Trophoblast cell (in vitro differentiated cells and primary cell): Measurements from ENCODE around the gene ASB8.
A peak's percentile ranks its signal among the peaks of the same experiment; 100 is the strongest.

Source experiments
- DNase-seq, 2 donors: peaks; one replicate each; pipeline ENCODE4 v3.0.0-alpha.2; 2016
- H2AFZ ChIP-seq: 2 replicates; pipeline ENCODE4 v1.6.1; 2013; ENCODE audit warnings: low read length, moderate library complexity, mild to moderate bottlenecking; ENCODE audit not compliant: insufficient read depth, poor library complexity
- H2AK5ac ChIP-seq: 2 replicates; pipeline ENCODE4 v1.6.1; 2013; ENCODE audit warnings: mild to moderate bottlenecking, low read length
- H2BK120ac ChIP-seq: 2 replicates; pipeline ENCODE4 v1.6.1; 2013; ENCODE audit warnings: low read length, mild to moderate bottlenecking, moderate library complexity; ENCODE audit not compliant: insufficient read depth, poor library complexity
- H2BK12ac ChIP-seq: 2 replicates; pipeline ENCODE4 v1.6.1; 2013; ENCODE audit warnings: mild to moderate bottlenecking, low read length, moderate library complexity
- H2BK5ac ChIP-seq: 2 replicates; pipeline ENCODE4 v1.6.1; 2013; ENCODE audit warnings: low read length, low read depth, moderate library complexity, mild to moderate bottlenecking; ENCODE audit not compliant: poor library complexity
- H3K14ac ChIP-seq: 2 replicates; pipeline ENCODE4 v1.6.1; 2013; ENCODE audit warnings: mild to moderate bottlenecking, low read length
- H3K18ac ChIP-seq: 2 replicates; pipeline ENCODE4 v1.6.1; 2013; ENCODE audit warnings: mild to moderate bottlenecking, low read length
- H3K23ac ChIP-seq: 2 replicates; pipeline ENCODE4 v1.6.1; 2013; ENCODE audit warnings: low read length
- H3K27ac ChIP-seq: 2 replicates; pipeline ENCODE4 v1.5.1; 2013; ENCODE audit warnings: low read depth, mild to moderate bottlenecking, inconsistent platforms, low read length, moderate library complexity
- H3K27me3 ChIP-seq: 2 replicates; pipeline ENCODE4 v1.6.1; 2013; ENCODE audit warnings: inconsistent platforms, mild to moderate bottlenecking, low read length, moderate library complexity; ENCODE audit not compliant: insufficient read depth
- H3K36me3 ChIP-seq, 2 experiments: 1 replicate in 1 of 2; 2 replicates in 1 of 2; pipeline ENCODE4 v1.6.1; 2013; ENCODE audit warnings: low read length in 2 of 2, mild to moderate bottlenecking in 2 of 2, moderate library complexity in 1 of 2; ENCODE audit not compliant: insufficient read depth in 2 of 2, control insufficient read depth in 1 of 2
- H3K4ac ChIP-seq: 2 replicates; pipeline ENCODE4 v1.6.1; 2013; ENCODE audit warnings: low read depth, mild to moderate bottlenecking, low read length, moderate library complexity
- H3K4me1 ChIP-seq, 2 experiments: 1 replicate in 1 of 2; 2 replicates in 1 of 2; pipeline ENCODE4 v1.6.1; 2013; ENCODE audit warnings: low read length in 2 of 2, mild to moderate bottlenecking in 2 of 2, moderate library complexity in 1 of 2; ENCODE audit not compliant: insufficient read depth in 2 of 2, control insufficient read depth in 1 of 2
- H3K4me2 ChIP-seq: 2 replicates; pipeline ENCODE4 v1.6.1; 2013; ENCODE audit warnings: inconsistent platforms, mild to moderate bottlenecking, low read length, moderate library complexity
- H3K4me3 ChIP-seq: 2 replicates; pipeline ENCODE4 v1.5.1; 2013; ENCODE audit warnings: mild to moderate bottlenecking, low read depth, low read length, inconsistent platforms
- H3K79me1 ChIP-seq: one replicate; pipeline ENCODE4 v1.6.1; 2013; ENCODE audit warnings: low read length
- H3K79me2 ChIP-seq: 2 replicates; pipeline ENCODE4 v1.6.1; 2013; ENCODE audit warnings: low read length, mild to moderate bottlenecking; ENCODE audit not compliant: control insufficient read depth, insufficient read depth, poor library complexity
- H3K9ac ChIP-seq: 2 replicates; pipeline ENCODE4 v1.6.1; 2013; ENCODE audit warnings: mild to moderate bottlenecking, low read length
- H3K9me3 ChIP-seq: 2 replicates; pipeline ENCODE4 v1.6.1; 2013; ENCODE audit warnings: low read depth, mild to moderate bottlenecking, control low read depth, inconsistent platforms, low read length; ENCODE audit not compliant: insufficient read depth
- H4K12ac ChIP-seq: 2 replicates; pipeline ENCODE4 v1.6.1; 2013; ENCODE audit warnings: low read depth, mild to moderate bottlenecking, low read length, moderate library complexity
- H4K8ac ChIP-seq: 2 replicates; pipeline ENCODE4 v1.6.1; 2013; ENCODE audit warnings: low read depth, mild to moderate bottlenecking, low read length, moderate library complexity
- H4K91ac ChIP-seq: one replicate; pipeline ENCODE4 v1.6.1; 2013; ENCODE audit warnings: low read depth, mild to moderate bottlenecking, low read length, moderate library complexity
- WGBS: extraction: QIAGEN DNeasy Blood & Tissue Kit; methylation state at CpG from one replicate; pipeline ENCODE4 v1.1.7; 2013; ENCODE audit warnings: missing lambda C conversion rate; ENCODE audit not compliant: insufficient read length, insufficient coverage; ENCODE audit errors: extremely low coverage; 5-methylcytosine and 5-hydroxymethylcytosine counted together

The ASB8 gene

GRCh38 chr12:48197971-48198671, 40.8 kb upstream of the ASB8 start:
- WGBS: no CpG with 5 or more reads among the region's 39 CpGs
- Histone ChIP-seq H4K8ac (peak overlapping the region; percentile 70), H2BK120ac (peak overlapping the region; percentile 57)

GRCh38 chr12:48197549-48197970, 40.2 kb upstream of the ASB8 start:
- peak overlapping the region; percentile 76 for H3K4me3 ChIP-seq
- no peak overlapping the region for H3K23ac ChIP-seq

More at GRCh38 chr12:48197971-48198671, 40.8 kb upstream of the ASB8 start:
- H3K18ac ChIP-seq: peak overlapping the region; percentile 73
- peaks cover 0 to 5% of the 10 kb centered on the region in 2 experiments for H3K36me3 ChIP-seq
- peaks cover 3% of the 10 kb centered on the region in 2 experiments for H3K4me1 ChIP-seq
- peak overlapping the region; percentile 87 for H4K91ac ChIP-seq
- peak overlapping the region; percentile 19 for H3K27ac ChIP-seq
- H2BK5ac ChIP-seq: peak overlapping the region; percentile 28
- H3K14ac ChIP-seq: peak overlapping the region; percentile 45
- H3K27me3 ChIP-seq: no peaks in the 10 kb centered on the region
- peak overlapping the region; percentile 47 for H2BK12ac ChIP-seq
- peak; percentile 92 to 97 for DNase-seq
- peak overlapping the region; percentile 76 for H3K4me3 ChIP-seq
- no peak overlapping the region for H3K23ac ChIP-seq
- peaks cover 3% of the 10 kb centered on the region for H3K79me2 ChIP-seq
- H2AK5ac ChIP-seq: no peak overlapping the region
- H3K79me1 ChIP-seq: peaks cover 10% of the 10 kb centered on the region
- peaks cover 3% of the 10 kb centered on the region for H3K9me3 ChIP-seq
- H3K9ac ChIP-seq: peak overlapping the region; percentile 83
- H4K12ac ChIP-seq: peak overlapping the region; percentile 31
- H3K4ac ChIP-seq: peak overlapping the region; percentile 14
- peak overlapping the region; percentile 98 for H2AFZ ChIP-seq
- peak overlapping the region; percentile 90 for H3K4me2 ChIP-seq

GRCh38 chr12:48194799-48195201, 37.5 kb upstream of the ASB8 start:
- DNase-seq: peak in 1 of 2 donors; percentile 56
- H3K4me1 ChIP-seq: peaks cover 3% of the 10 kb centered on the region in 2 experiments
- no CpG with 5 or more reads among the region's 1 CpG for WGBS

More at GRCh38 chr12:48197549-48197970, 40.2 kb upstream of the ASB8 start:
- H2AFZ ChIP-seq: peak overlapping the region; percentile 98
- H3K9ac ChIP-seq: no peak overlapping the region
- H3K4ac ChIP-seq: no peak overlapping the region
- H3K27me3 ChIP-seq: no peaks in the 10 kb centered on the region
- H2BK5ac ChIP-seq: peak overlapping the region; percentile 26
- peak overlapping the region; percentile 70 for H4K8ac ChIP-seq
- H3K14ac ChIP-seq: peak overlapping the region; percentile 45
- H2AK5ac ChIP-seq: no peak overlapping the region
- peaks cover 3% of the 10 kb centered on the region in 2 experiments for H3K4me1 ChIP-seq
- H3K36me3 ChIP-seq: peaks cover 0 to 1% of the 10 kb centered on the region in 2 experiments
- peak in 1 of 2 donors; percentile 31 for DNase-seq
- peak overlapping the region; percentile 49 for H3K18ac ChIP-seq
- no peak overlapping the region for H4K12ac ChIP-seq
- H3K79me1 ChIP-seq: peaks cover 10% of the 10 kb centered on the region
- peaks cover 3% of the 10 kb centered on the region for H3K79me2 ChIP-seq
- no CpG with 5 or more reads among the region's 10 CpGs for WGBS
- H3K27ac ChIP-seq: no peak overlapping the region
- peak overlapping the region; percentile 4 for H2BK120ac ChIP-seq
- peak overlapping the region; percentile 90 for H3K4me2 ChIP-seq
- H3K9me3 ChIP-seq: peaks cover 3% of the 10 kb centered on the region
- peak overlapping the region; percentile 74 for H2BK12ac ChIP-seq
- peak overlapping the region; percentile 42 for H4K91ac ChIP-seq

DNA sequence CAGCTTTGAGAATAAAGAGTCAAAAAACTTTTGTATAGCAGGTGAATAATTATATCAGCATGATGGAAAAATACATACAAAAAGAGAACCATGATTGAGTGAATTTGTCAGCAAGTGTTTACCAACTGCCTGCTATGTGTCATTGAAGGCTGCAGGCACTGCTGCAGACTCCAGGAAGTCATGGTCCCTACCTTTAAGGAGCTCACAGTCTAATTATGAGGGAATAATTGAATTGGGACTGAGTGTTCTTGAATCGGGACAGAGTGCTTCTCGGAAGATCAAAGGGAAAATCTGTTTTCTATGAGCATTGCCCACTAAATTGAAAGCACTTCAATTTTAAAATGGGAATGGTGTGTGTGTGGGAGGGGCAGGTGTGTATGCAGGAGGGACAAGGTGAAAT, 36.3 kb upstream of the ASB8 start:
- Histone ChIP-seq H2BK5ac (no peak overlapping the region), H3K4me2 (no peak overlapping the region), H3K18ac (no peak overlapping the region), H3K36me3 (no peaks in the 10 kb centered on the region), H3K27ac (no peak overlapping the region), H3K79me1 (peaks cover 8% of the 10 kb centered on the region), H4K91ac (no peak overlapping the region), H3K23ac (no peak overlapping the region), H2BK12ac (no peak overlapping the region), H3K14ac (no peak overlapping the region), H3K4me1 (peaks cover 2 to 3% of the 10 kb centered on the region in 2 experiments), H3K79me2 (peaks cover 3% of the 10 kb centered on the region), H3K9me3 (no peaks in the 10 kb centered on the region), H3K4ac (no peak overlapping the region), H3K4me3 (no peak overlapping the region), H3K9ac (no peak overlapping the region), H4K8ac (no peak overlapping the region), H2BK120ac (peak overlapping the region; percentile 28), H2AFZ (no peak overlapping the region), H2AK5ac (no peak overlapping the region), H3K27me3 (no peaks in the 10 kb centered on the region), H4K12ac (no peak overlapping the region)
- WGBS: no CpG with 5 or more reads among the region's 2 CpGs
- no peak for DNase-seq

More at GRCh38 chr12:48194799-48195201, 37.5 kb upstream of the ASB8 start:
- Histone ChIP-seq H3K14ac (no peak overlapping the region), H2AK5ac (no peak overlapping the region), H4K91ac (no peak overlapping the region), H3K18ac (no peak overlapping the region), H3K23ac (no peak overlapping the region), H3K79me1 (peaks cover 10% of the 10 kb centered on the region), H2BK120ac (no peak overlapping the region), H3K4me3 (no peak overlapping the region), H4K12ac (no peak overlapping the region), H3K79me2 (peaks cover 3% of the 10 kb centered on the region), H3K4ac (no peak overlapping the region), H3K9me3 (no peaks in the 10 kb centered on the region), H3K36me3 (no peaks in the 10 kb centered on the region), H3K4me2 (peak overlapping the region; percentile 7), H3K9ac (no peak overlapping the region), H4K8ac (no peak overlapping the region), H3K27me3 (no peaks in the 10 kb centered on the region), H2BK5ac (no peak overlapping the region), H2BK12ac (no peak overlapping the region), H3K27ac (no peak overlapping the region), H2AFZ (no peak overlapping the region)
